ENCODE measurements around the gene ZNF420. TPM values are rescaled to one million over a fixed set of nuclear protein-coding genes. Genes with fewer than 3 reads are reported as not detected.
"Not testable (repeated sequence)": the region's sequence is repeated elsewhere in the genome, so short reads cannot be mapped to it uniquely, and the experiment has no call there.

Gene ZNF420
- total and polyA plus RNA-seq, 4 donors, result 1.1 to 11.8 (median 7.4) TPM

- H3K27me3 ChIP-seq (ENCODE audit: control insufficient read depth in 1 of 2, insufficient read depth in 2 of 2, low read length in 1 of 2); DNase-seq; intact Hi-C loops (cut with DNase I); H3K4me3 ChIP-seq (ENCODE audit: low read length in 2 of 2); H3K4me1 ChIP-seq (ENCODE audit: control insufficient read depth in 1 of 2, insufficient read depth in 2 of 2, low read length in 2 of 2); ATAC-seq (ENCODE audit: low FRiP score); H3K27ac ChIP-seq (ENCODE audit: low read depth in 1 of 2, low read length in 2 of 2): not testable (repeated sequence)
- Histone ChIP-seq H3K36me3 (ENCODE audit: control insufficient read depth in 1 of 2, insufficient read depth in 2 of 2, low read length in 1 of 2) (peaks cover 18 to 29% of the 10 kb centered on the region in 2 donors), H3K9me3 (ENCODE audit: control insufficient read depth, low read length) (peaks cover 42% of the 10 kb centered on the region)
- WGBS, 2 donors, result 73 to 78% methylated on average over 7 of the region's 7 CpGs
Observed at GRCh38 chr19:37111753-37112152, 33.5 kb downstream of the ZNF420 start.

- no peaks in the 10 kb centered on the region for H3K4me1 ChIP-seq (ENCODE audit: control insufficient read depth in 1 of 2, insufficient read depth in 2 of 2, low read length in 2 of 2)
- WGBS, 2 donors, result 90 to 96% methylated on average over 9 of the region's 9 CpGs
- intact Hi-C loops (cut with DNase I), result no loop called here
- H3K9me3 ChIP-seq (ENCODE audit: control insufficient read depth, low read length), result peaks cover 33% of the 10 kb centered on the region
- DNase-seq, result no peak
- no peak for ATAC-seq (ENCODE audit: low FRiP score)
- H3K4me3 ChIP-seq (ENCODE audit: low read length in 2 of 2), result no peak overlapping the region
- no peak overlapping the region for H3K27ac ChIP-seq (ENCODE audit: low read depth in 1 of 2, low read length in 2 of 2)
- peaks cover 18 to 29% of the 10 kb centered on the region in 2 donors for H3K36me3 ChIP-seq (ENCODE audit: control insufficient read depth in 1 of 2, insufficient read depth in 2 of 2, low read length in 1 of 2)
- no peaks in the 10 kb centered on the region for H3K27me3 ChIP-seq (ENCODE audit: control insufficient read depth in 1 of 2, insufficient read depth in 2 of 2, low read length in 1 of 2)
Observed at GRCh38 chr19:37114001-37114400, 35.8 kb downstream of the ZNF420 start.

GRCh38 chr19:37122093-37122492 is 43.9 kb downstream of the ZNF420 start:
- ATAC-seq (ENCODE audit: low FRiP score); H3K4me1 ChIP-seq (ENCODE audit: control insufficient read depth in 1 of 2, insufficient read depth in 2 of 2, low read length in 2 of 2); H3K27me3 ChIP-seq (ENCODE audit: control insufficient read depth in 1 of 2, insufficient read depth in 2 of 2, low read length in 1 of 2); intact Hi-C loops (cut with DNase I); H3K36me3 ChIP-seq (ENCODE audit: control insufficient read depth in 1 of 2, insufficient read depth in 2 of 2, low read length in 1 of 2); DNase-seq; H3K4me3 ChIP-seq (ENCODE audit: low read length in 2 of 2); H3K27ac ChIP-seq (ENCODE audit: low read depth in 1 of 2, low read length in 2 of 2); H3K9me3 ChIP-seq (ENCODE audit: control insufficient read depth, low read length): not testable (repeated sequence)
- 89 to 100% methylated on average over 2 of the region's 3 CpGs for WGBS, 2 donors

GRCh38 chr19:37127999-37128820 is 50.0 kb downstream of the ZNF420 start:
- Histone ChIP-seq H3K4me3 (ENCODE audit: low read length in 2 of 2) (peak overlapping the region in 1 of 2 donors; percentile 51), H3K27ac (ENCODE audit: low read depth in 1 of 2, low read length in 2 of 2) (no peak overlapping the region), H3K27me3 (ENCODE audit: control insufficient read depth in 1 of 2, insufficient read depth in 2 of 2, low read length in 1 of 2) (no peaks in the 10 kb centered on the region), H3K36me3 (ENCODE audit: control insufficient read depth in 1 of 2, insufficient read depth in 2 of 2, low read length in 1 of 2) (peaks cover 13 to 22% of the 10 kb centered on the region in 2 donors), H3K9me3 (ENCODE audit: control insufficient read depth, low read length) (peaks cover 24% of the 10 kb centered on the region), H3K4me1 (ENCODE audit: control insufficient read depth in 1 of 2, insufficient read depth in 2 of 2, low read length in 2 of 2) (no peaks in the 10 kb centered on the region)
- DNase-seq (no peak), ATAC-seq (ENCODE audit: low FRiP score) (no peak)
- intact Hi-C loops (cut with DNase I), result no loop called here
- 97 to 98% methylated on average over 12 of the region's 12 CpGs for WGBS, 2 donors

GRCh38 chr19:37128821-37129177 is 50.6 kb downstream of the ZNF420 start:
- 98% methylated on average over 3 of the region's 3 CpGs for WGBS, 2 donors
- peaks cover 13 to 22% of the 10 kb centered on the region in 2 donors for H3K36me3 ChIP-seq (ENCODE audit: control insufficient read depth in 1 of 2, insufficient read depth in 2 of 2, low read length in 1 of 2)
- H3K4me1 ChIP-seq (ENCODE audit: control insufficient read depth in 1 of 2, insufficient read depth in 2 of 2, low read length in 2 of 2), result no peaks in the 10 kb centered on the region
- intact Hi-C loops (cut with DNase I), result no loop called here
- H3K4me3 ChIP-seq (ENCODE audit: low read length in 2 of 2), result peak overlapping the region in 1 of 2 donors; percentile 51
- no peak for ATAC-seq (ENCODE audit: low FRiP score)
- H3K9me3 ChIP-seq (ENCODE audit: control insufficient read depth, low read length), result peaks cover 30% of the 10 kb centered on the region
- no peaks in the 10 kb centered on the region for H3K27me3 ChIP-seq (ENCODE audit: control insufficient read depth in 1 of 2, insufficient read depth in 2 of 2, low read length in 1 of 2)
- no peak overlapping the region for H3K27ac ChIP-seq (ENCODE audit: low read depth in 1 of 2, low read length in 2 of 2)
- no peak for DNase-seq

GRCh38 chr19:37136111-37136510 is 57.9 kb downstream of the ZNF420 start:
- intact Hi-C loops (cut with DNase I), result no loop called here
- Histone ChIP-seq H3K9me3 (ENCODE audit: control insufficient read depth, low read length) (peaks cover 45% of the 10 kb centered on the region), H3K4me1 (ENCODE audit: control insufficient read depth in 1 of 2, insufficient read depth in 2 of 2, low read length in 2 of 2) (no peaks in the 10 kb centered on the region), H3K27ac (ENCODE audit: low read depth in 1 of 2, low read length in 2 of 2) (no peak overlapping the region), H3K36me3 (ENCODE audit: control insufficient read depth in 1 of 2, insufficient read depth in 2 of 2, low read length in 1 of 2) (no peaks in the 10 kb centered on the region), H3K4me3 (ENCODE audit: low read length in 2 of 2) (no peak overlapping the region), H3K27me3 (ENCODE audit: control insufficient read depth in 1 of 2, insufficient read depth in 2 of 2, low read length in 1 of 2) (no peaks in the 10 kb centered on the region)
- 18 to 20% methylated on average over 1 of the region's 1 CpG for WGBS, 2 donors
- DNase-seq (no peak), ATAC-seq (ENCODE audit: low FRiP score) (no peak)

GRCh38 chr19:37148214-37148613 is 70.0 kb downstream of the ZNF420 start:
- 97% methylated on average over 3 of the region's 3 CpGs for WGBS, 2 donors
- no peaks in the 10 kb centered on the region for H3K27me3 ChIP-seq (ENCODE audit: control insufficient read depth in 1 of 2, insufficient read depth in 2 of 2, low read length in 1 of 2)
- no peak for DNase-seq
- H3K27ac ChIP-seq (ENCODE audit: low read depth in 1 of 2, low read length in 2 of 2), result no peak overlapping the region
- ATAC-seq (ENCODE audit: low FRiP score), result no peak
- intact Hi-C loops (cut with DNase I), result no loop called here
- H3K4me1 ChIP-seq (ENCODE audit: control insufficient read depth in 1 of 2, insufficient read depth in 2 of 2, low read length in 2 of 2), result no peaks in the 10 kb centered on the region
- peaks cover 40% of the 10 kb centered on the region for H3K9me3 ChIP-seq (ENCODE audit: control insufficient read depth, low read length)
- no peak overlapping the region for H3K4me3 ChIP-seq (ENCODE audit: low read length in 2 of 2)
- H3K36me3 ChIP-seq (ENCODE audit: control insufficient read depth in 1 of 2, insufficient read depth in 2 of 2, low read length in 1 of 2), result peaks cover 17 to 32% of the 10 kb centered on the region in 2 donors

- DNase-seq, result no peak
- Histone ChIP-seq H3K4me3 (ENCODE audit: low read length in 2 of 2) (no peak overlapping the region), H3K27ac (ENCODE audit: low read depth in 1 of 2, low read length in 2 of 2) (no peak overlapping the region), H3K27me3 (ENCODE audit: control insufficient read depth in 1 of 2, insufficient read depth in 2 of 2, low read length in 1 of 2) (no peaks in the 10 kb centered on the region), H3K36me3 (ENCODE audit: control insufficient read depth in 1 of 2, insufficient read depth in 2 of 2, low read length in 1 of 2) (peaks cover 12 to 17% of the 10 kb centered on the region in 2 donors), H3K9me3 (ENCODE audit: control insufficient read depth, low read length) (peaks cover 19% of the 10 kb centered on the region), H3K4me1 (ENCODE audit: control insufficient read depth in 1 of 2, insufficient read depth in 2 of 2, low read length in 2 of 2) (no peaks in the 10 kb centered on the region)
- 99 to 100% methylated on average over 1 of the region's 1 CpG for WGBS, 2 donors
- intact Hi-C loops (cut with DNase I), result no loop called here
- no peak for ATAC-seq (ENCODE audit: low FRiP score)
Observed at GRCh38 chr19:37160153-37160552, 81.9 kb downstream of the ZNF420 start.

GRCh38 chr19:37165635-37166034 is 87.4 kb downstream of the ZNF420 start:
- no peak overlapping the region for H3K4me3 ChIP-seq (ENCODE audit: low read length in 2 of 2)
- H3K4me1 ChIP-seq (ENCODE audit: control insufficient read depth in 1 of 2, insufficient read depth in 2 of 2, low read length in 2 of 2), result no peaks in the 10 kb centered on the region
- H3K27ac ChIP-seq (ENCODE audit: low read depth in 1 of 2, low read length in 2 of 2), result no peak overlapping the region
- 95 to 97% methylated on average over 1 of the region's 1 CpG for WGBS, 2 donors
- peaks cover 10% of the 10 kb centered on the region for H3K9me3 ChIP-seq (ENCODE audit: control insufficient read depth, low read length)
- ATAC-seq (ENCODE audit: low FRiP score), result no peak
- no peak for DNase-seq
- H3K27me3 ChIP-seq (ENCODE audit: control insufficient read depth in 1 of 2, insufficient read depth in 2 of 2, low read length in 1 of 2), result no peaks in the 10 kb centered on the region
- peaks cover 12 to 14% of the 10 kb centered on the region in 2 donors for H3K36me3 ChIP-seq (ENCODE audit: control insufficient read depth in 1 of 2, insufficient read depth in 2 of 2, low read length in 1 of 2)
- intact Hi-C loops (cut with DNase I), result no loop called here
